Ishikawa (cell line): ENCODE data around the gene ITGA11.

Experiments used
- EP300 ChIP-seq: IDR thresholded peaks from 2 replicates; pipeline ENCODE4 v1.6.1; 2012; ENCODE audit warnings: borderline replicate concordance
- RAD21 ChIP-seq: IDR thresholded peaks from 2 replicates; pipeline ENCODE4 v1.6.1; 2012; ENCODE audit warnings: low read depth
- TAF1 ChIP-seq: IDR thresholded peaks from 2 replicates; pipeline ENCODE4 v1.6.1; 2012; ENCODE audit warnings: low read depth, mild to moderate bottlenecking
- TEAD4 ChIP-seq: IDR thresholded peaks from 2 replicates; pipeline ENCODE4 v1.6.1; 2012
- YY1 ChIP-seq: IDR thresholded peaks from 2 replicates; pipeline ENCODE4 v1.6.1; 2012; ENCODE audit warnings: low read depth
- TF ChIP-seq, protein P1 (sequence below): IDR thresholded peaks from 2 replicates; pipeline ENCODE4 v1.6.1; 2012; ENCODE audit warnings: low read depth, mild to moderate bottlenecking
- TF ChIP-seq, protein P2 (sequence below): IDR thresholded peaks from 2 replicates; pipeline ENCODE4 v1.6.1; 2012

DNA sequence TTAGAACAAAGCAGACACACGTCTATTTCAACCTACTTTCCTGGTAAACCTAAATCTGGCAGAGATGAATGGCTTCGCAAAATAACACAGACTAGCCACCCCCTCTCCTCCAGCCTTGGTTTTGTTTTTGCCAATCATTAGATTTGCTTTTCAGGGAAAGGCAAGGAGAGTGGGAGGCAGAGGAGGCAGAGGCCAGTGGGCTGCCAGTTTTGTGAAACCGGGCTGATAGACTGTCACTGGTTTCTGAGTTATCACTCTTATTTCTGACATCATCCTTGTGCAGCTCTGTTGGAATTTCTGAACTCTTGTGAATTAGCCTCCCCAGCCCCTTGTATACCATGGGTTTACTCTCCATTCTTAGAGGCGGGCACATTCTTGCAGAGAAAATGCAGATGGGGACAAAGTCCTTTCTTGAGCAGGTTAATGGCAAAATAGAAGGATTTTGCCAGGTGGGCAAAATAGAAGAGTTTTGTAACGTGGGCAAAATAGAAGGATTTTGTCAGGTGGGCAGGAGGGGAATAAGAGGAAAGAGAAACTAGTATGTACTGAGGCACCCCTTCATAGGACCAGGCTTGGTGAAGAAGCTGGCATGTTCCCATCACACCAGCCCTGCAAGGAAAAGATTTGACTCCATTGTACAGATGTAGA is 157.6 kb downstream of the ITGA11 start:
- TF ChIP-seq EP300: no peak
- TF ChIP-seq YY1: no peak
- TF ChIP-seq, protein P1, sequence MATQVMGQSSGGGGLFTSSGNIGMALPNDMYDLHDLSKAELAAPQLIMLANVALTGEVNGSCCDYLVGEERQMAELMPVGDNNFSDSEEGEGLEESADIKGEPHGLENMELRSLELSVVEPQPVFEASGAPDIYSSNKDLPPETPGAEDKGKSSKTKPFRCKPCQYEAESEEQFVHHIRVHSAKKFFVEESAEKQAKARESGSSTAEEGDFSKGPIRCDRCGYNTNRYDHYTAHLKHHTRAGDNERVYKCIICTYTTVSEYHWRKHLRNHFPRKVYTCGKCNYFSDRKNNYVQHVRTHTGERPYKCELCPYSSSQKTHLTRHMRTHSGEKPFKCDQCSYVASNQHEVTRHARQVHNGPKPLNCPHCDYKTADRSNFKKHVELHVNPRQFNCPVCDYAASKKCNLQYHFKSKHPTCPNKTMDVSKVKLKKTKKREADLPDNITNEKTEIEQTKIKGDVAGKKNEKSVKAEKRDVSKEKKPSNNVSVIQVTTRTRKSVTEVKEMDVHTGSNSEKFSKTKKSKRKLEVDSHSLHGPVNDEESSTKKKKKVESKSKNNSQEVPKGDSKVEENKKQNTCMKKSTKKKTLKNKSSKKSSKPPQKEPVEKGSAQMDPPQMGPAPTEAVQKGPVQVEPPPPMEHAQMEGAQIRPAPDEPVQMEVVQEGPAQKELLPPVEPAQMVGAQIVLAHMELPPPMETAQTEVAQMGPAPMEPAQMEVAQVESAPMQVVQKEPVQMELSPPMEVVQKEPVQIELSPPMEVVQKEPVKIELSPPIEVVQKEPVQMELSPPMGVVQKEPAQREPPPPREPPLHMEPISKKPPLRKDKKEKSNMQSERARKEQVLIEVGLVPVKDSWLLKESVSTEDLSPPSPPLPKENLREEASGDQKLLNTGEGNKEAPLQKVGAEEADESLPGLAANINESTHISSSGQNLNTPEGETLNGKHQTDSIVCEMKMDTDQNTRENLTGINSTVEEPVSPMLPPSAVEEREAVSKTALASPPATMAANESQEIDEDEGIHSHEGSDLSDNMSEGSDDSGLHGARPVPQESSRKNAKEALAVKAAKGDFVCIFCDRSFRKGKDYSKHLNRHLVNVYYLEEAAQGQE: no peak
- TF ChIP-seq, protein P2, sequence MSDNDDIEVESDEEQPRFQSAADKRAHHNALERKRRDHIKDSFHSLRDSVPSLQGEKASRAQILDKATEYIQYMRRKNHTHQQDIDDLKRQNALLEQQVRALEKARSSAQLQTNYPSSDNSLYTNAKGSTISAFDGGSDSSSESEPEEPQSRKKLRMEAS: no peak
- no peak for TF ChIP-seq RAD21
- no peak for TF ChIP-seq TAF1
- TF ChIP-seq TEAD4: no peak
